Stimulated activated CD4-positive, alpha-beta T cell treated with anti-CD3 and anti-CD28 coated beads, Interleukin-12 subunit alpha, Interleukin-12 subunit beta, amount 100 ng/mL, for 48 hours (primary cell): ENCODE data around the gene IL36B.

Experiments
- DNase-seq, 3 donors: peaks; one replicate each; pipeline ENCODE4 v3.0.0-alpha.2; 2020; ENCODE audit warnings: low read depth in 2 of 3, low spot score in 1 of 3

IL36B gene

GRCh38 chr2:113012436-113013335 lies 40.0 kb downstream of the IL36B start:
- no peak for DNase-seq

- DNase-seq, result no peak
These were observed 41.6 kb downstream of the IL36B start for GRCh38 chr2:113011108-113011507.

GRCh38 chr2:113010088-113010487 lies 42.6 kb downstream of the IL36B start:
- no peak for DNase-seq

- DNase-seq, result no peak
These were observed 43.0 kb downstream of the IL36B start for GRCh38 chr2:113009622-113010021.

- DNase-seq, result no peak
These were observed 45.4 kb downstream of the IL36B start for GRCh38 chr2:113007250-113007649.

- no peak for DNase-seq
These were observed 47.6 kb downstream of the IL36B start, which contains the start of gene IL36A for GRCh38 chr2:113005030-113005509. IL36A (plus strand) TSS chr2:113005459; CDS start chr2:113005872, 413 bp downstream.

GRCh38 chr2:113002677-113003076 lies 50.0 kb downstream of the IL36B start:
- no peak for DNase-seq

DNA sequence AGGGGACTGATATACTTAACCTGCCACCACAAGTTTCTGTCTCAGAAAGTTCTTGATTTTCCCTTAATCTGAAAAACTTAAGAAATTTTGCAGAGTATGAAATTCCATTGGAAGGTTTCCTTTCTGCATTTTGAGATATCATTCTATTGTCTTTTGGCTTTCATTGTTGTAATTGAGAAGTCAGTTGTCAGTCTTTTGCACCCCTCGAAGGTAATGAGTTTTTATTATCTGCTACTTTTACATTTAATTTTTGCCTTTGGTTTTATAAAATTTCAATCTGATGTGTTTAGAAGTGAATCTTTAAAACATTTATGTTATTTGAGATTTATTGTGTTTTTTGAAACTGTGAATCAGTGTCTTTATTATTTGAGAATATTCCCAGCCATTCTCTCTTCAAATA lies 52.2 kb downstream of the IL36B start:
- no peak for DNase-seq

- DNase-seq, result no peak
These were observed 55.5 kb downstream of the IL36B start for GRCh38 chr2:112997151-112997550.

DNA sequence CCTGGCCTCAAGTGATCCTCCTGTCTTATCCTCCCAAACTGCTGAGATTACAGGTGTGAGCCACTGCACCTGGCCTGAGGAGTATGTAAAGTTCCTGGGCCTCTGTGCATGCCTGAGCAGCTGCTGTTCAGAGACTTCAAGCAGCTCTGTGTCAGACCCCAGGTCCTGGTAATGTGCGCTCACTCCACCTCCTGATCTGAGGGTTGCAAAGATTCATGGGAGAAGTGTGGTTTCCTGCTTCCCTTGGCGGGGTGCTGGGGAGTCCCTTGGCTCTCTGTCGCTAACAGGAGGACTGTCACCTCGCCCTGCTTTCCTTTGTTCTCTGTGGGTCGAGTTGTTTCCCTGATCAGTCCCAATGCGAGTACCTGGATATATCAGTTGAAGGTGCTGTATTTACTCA lies 56.0 kb downstream of the IL36B start:
- DNase-seq, result peak; percentile 20 to 46 (median 46)

DNA sequence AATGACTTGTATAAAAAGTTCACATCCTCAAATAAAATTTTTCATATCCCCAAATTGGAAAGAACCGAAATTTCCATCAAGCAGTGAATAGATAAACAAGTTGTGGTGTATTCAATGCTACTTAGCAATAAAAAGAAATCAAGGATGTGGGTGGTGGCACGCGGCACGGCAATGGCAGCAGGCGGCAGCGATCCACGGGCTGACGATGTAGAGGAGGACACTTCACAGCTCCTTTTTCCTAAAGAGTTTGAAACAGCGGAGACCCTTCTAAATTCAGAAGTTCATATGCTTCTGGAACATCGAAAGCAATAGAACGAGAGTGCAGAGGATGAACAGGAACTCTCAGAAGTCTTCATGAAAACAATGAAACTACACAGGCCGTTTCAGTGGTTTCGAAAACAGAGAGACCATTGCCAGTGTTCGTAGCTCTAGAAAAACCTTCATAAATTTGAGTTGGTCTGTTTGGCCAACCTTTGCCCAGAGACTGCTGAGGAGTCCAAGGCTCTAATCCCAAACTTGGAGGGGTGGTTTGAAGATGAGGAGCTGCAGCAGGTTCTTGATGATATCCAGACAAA lies 57.2 kb downstream of the IL36B start:
- peak in 1 of 3 donors; percentile 4 for DNase-seq

- no peak for DNase-seq
These were observed 58.0 kb downstream of the IL36B start for GRCh38 chr2:112994648-112995047.

- no peak for DNase-seq
These were observed 58.8 kb downstream of the IL36B start for GRCh38 chr2:112993831-112994230.

- no peak for DNase-seq
These were observed 63.1 kb downstream of the IL36B start for GRCh38 chr2:112989611-112990010.

DNA sequence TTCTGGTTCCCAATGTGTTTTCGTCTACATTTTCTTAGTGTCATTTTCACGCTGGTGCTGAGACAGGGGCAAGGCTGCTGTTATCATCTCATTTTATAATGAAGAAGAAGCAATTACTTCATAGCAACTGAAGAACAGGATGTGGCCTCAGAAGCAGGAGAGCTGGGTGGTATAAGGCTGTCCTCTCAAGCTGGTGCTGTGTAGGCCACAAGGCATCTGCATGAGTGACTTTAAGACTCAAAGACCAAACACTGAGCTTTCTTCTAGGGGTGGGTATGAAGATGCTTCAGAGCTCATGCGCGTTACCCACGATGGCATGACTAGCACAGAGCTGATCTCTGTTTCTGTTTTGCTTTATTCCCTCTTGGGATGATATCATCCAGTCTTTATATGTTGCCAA lies 67.6 kb downstream of the IL36B start:
- peak in 1 of 3 donors; percentile 3 for DNase-seq

- no peak for DNase-seq
These were observed 72.1 kb downstream of the IL36B start for GRCh38 chr2:112980537-112980936.

DNA sequence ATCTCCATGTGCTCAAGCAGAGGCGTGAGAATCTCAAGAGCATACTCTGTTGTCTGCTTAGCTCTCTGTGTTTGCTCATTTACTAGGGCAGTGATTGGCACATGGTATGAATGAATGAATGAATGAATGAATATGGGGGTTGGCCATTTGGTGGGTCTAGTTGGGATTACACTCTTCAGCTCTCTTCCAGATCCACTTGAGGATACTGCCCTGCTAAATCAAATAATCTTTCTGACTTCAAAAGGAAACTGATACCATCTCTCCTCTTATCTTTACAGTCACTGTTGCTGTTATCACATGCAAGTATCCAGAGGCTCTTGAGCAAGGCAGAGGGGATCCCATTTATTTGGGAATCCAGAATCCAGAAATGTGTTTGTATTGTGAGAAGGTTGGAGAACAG lies 72.9 kb downstream of the IL36B start:
- DNase-seq, result no peak

DNA sequence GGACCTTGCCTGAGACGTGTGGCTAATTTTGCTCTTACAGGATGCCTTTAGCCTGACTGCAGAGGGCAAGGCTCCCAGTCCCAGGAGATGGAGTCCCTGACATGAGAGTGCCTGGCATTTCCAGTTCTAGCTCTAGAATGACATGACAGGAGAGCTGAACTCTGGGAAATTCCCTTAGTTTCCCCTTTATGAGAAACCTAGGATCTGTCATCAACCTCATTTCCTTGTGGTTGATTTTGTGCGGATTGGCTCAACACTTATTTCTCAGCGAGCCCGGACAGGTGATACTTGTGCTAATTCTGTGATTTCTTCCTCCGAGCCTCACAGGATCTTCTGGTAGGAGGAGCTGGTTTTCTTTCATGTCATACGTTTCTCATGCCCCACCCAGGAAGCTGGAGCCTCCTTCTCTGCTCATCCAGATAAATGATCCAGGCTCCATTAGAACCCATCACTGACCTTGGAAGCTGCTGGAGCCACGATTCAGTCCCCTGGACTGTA lies 75.1 kb downstream of the IL36B start, which contains the start of gene IL36G:
Gene IL36G (plus strand): TSS at position 448 of the 498 bp plus-strand sequence. CDS start 633 bp downstream, outside the sequence.
- DNase-seq, result no peak
